GM12878 (cell line): Measurements from ENCODE around the gene KCNJ18. TPM values are rescaled to one million over a fixed set of nuclear protein-coding genes. Genes with fewer than 3 reads are reported as not detected.
"Not testable (repeated sequence)": the region's sequence is repeated elsewhere in the genome, so short reads cannot be mapped to it uniquely, and the experiment has no call there.

Source experiments
- ATAC-seq: fragments of 200-7000 bp; cut with Tn5 transposase; 3 replicates; pipeline ENCODE4 v1.9.1; 2020; ENCODE audit warnings: mild to moderate bottlenecking, moderate library complexity
- BruUV-seq: library from RNA; stranded (reverse); fragments of 400-500 nt; replicated peaks from 2 replicates; lab custom pipeline; 2021; lab: Mats Ljungman, UMichigan
- CTCF ChIA-PET: fragments of 300-600 bp; sonication (Branson Sonifier 250); formaldehyde crosslinking; extraction: SDS; loops from one replicate; lab custom pipeline; 2021; ENCODE audit warnings: inconsistent platforms; lab: Yijun Ruan, JAX
- POLR2A ChIA-PET: fragments of 350-600 bp; formaldehyde crosslinking; extraction: SDS; loops from one replicate; lab custom pipeline; 2021; ENCODE audit warnings: inconsistent platforms; lab: Charles Lee
- RAD21 ChIA-PET: fragments of 300-600 bp; sonication (Branson Sonifier 250); formaldehyde crosslinking; loops from one replicate; lab custom pipeline; 2023; ENCODE audit warnings: antibody characterized with exemption; ENCODE audit not compliant: unreplicated experiment; lab: Charles Lee
- SMC1A ChIA-PET: fragments of 300-600 bp; sonication (Branson Sonifier 250); formaldehyde crosslinking; loops from one replicate; lab custom pipeline; 2023; ENCODE audit not compliant: unreplicated experiment, uncharacterized antibody; lab: Charles Lee
- DNase-seq: peaks from one replicate; pipeline ENCODE4 v3.0.0-alpha.2; 2011; ENCODE audit warnings: low read depth, low spot score
- FAIRE-seq: peaks from 3 replicates; lab custom pipeline; 2011; peaks lifted over from hg19 to GRCh38; lab: Jason Lieb, UNC
- H2AFZ ChIP-seq: 2 replicates; pipeline ENCODE4 v1.6.0; 2011; ENCODE audit warnings: low read depth, low read length, control low read depth; ENCODE audit not compliant: control insufficient read depth
- H3K27ac ChIP-seq: 2 replicates; pipeline ENCODE4 v1.5.1; 2011; ENCODE audit warnings: control low read depth; ENCODE audit not compliant: control insufficient read depth, insufficient read depth
- H3K27me3 ChIP-seq, 2 experiments: replicated peaks in 1 of 2; 2 replicates each; pipeline versions ENCODE4 v1.6.0 to v1.6.1; 2011; ENCODE audit warnings: low read length in 1 of 2; ENCODE audit not compliant: control insufficient read depth in 2 of 2, insufficient read depth in 2 of 2
- H3K36me3 ChIP-seq, 2 experiments: 2 replicates each; pipeline ENCODE4 v1.5.1; 2011; ENCODE audit warnings: low read length in 1 of 2; ENCODE audit not compliant: control insufficient read depth in 2 of 2, insufficient read depth in 2 of 2
- H3K4me1 ChIP-seq: 2 replicates; pipeline ENCODE4 v1.6.1; 2011; ENCODE audit warnings: mild to moderate bottlenecking, low read length, moderate library complexity, mixed read lengths; ENCODE audit not compliant: control insufficient read depth, insufficient read depth
- H3K4me2 ChIP-seq: 2 replicates; pipeline ENCODE4 v1.6.0; 2011; ENCODE audit warnings: control low read depth; ENCODE audit not compliant: control insufficient read depth, insufficient read depth
- H3K4me3 ChIP-seq: fragments of 200-600 bp; sonication (generic); 2 replicates; pipeline ENCODE4 v1.5.1; 2016
- H3K79me2 ChIP-seq: 2 replicates; pipeline ENCODE4 v1.6.0; 2011; ENCODE audit warnings: low read length; ENCODE audit not compliant: control insufficient read depth, insufficient read depth
- H3K9ac ChIP-seq: 2 replicates; pipeline ENCODE4 v1.8.0; 2011; ENCODE audit warnings: low read length, control low read depth, mixed read lengths; ENCODE audit not compliant: control insufficient read depth, insufficient read depth
- H3K9me3 ChIP-seq: replicated peaks from 3 replicates; pipeline ENCODE4 v1.5.1; 2011; ENCODE audit warnings: mild to moderate bottlenecking, low read length; ENCODE audit not compliant: control insufficient read depth, insufficient read depth
- H4K20me1 ChIP-seq: 2 replicates; pipeline ENCODE4 v1.6.0; 2011; ENCODE audit not compliant: control insufficient read depth, insufficient read depth
- WGBS: methylation state at CpG from one replicate; pipeline ENCODE4 v1.1.6; 2016; ENCODE audit warnings: low lambda C conversion rate; ENCODE audit not compliant: insufficient replicate concordance, insufficient coverage; ENCODE audit errors: missing lambda C conversion rate; 5-methylcytosine and 5-hydroxymethylcytosine counted together
- in situ Hi-C: fragments of 300-500 bp; cut with MboI; formaldehyde crosslinking; loops from 9 replicates; pipeline ENCODE4 v1.14.3; 2018; ENCODE audit warnings: mixed read lengths
- intact Hi-C: fragments of 100-400 bp; cut with micrococcal nuclease; formaldehyde crosslinking; loops from one replicate; pipeline ENCODE4 v1.14.2; 2022; ENCODE audit not compliant: unreplicated experiment
- polyA plus RNA-seq, 11 experiments: library from polyadenylated mRNA; depleted of rRNA in 4 of 11; unstranded in 6 of 11; stranded (reverse) in 5 of 11; fragments of >200 nt; fragmentation: Nextera tagmentation in 4 of 11; fragmentation: Illumina TruSeq in 1 of 11; extraction: Ambion mirVana in 4 of 11; extraction: Trizol in 1 of 11; gene quantifications; 1 replicate in 1 of 11; 2 replicates in 10 of 11; pipeline versions ENCODE4 v1.2.1 to v1.2.3, GENCODE V29; 2011 to 2016; ENCODE audit warnings: inconsistent platforms in 2 of 11, missing spikeins in 2 of 11, low read depth in 1 of 11
- total RNA-seq, 4 experiments: library from RNA; depleted of rRNA in 3 of 4; stranded (reverse); fragments of >200 nt in 3 of 4; fragmentation: Illumina TruSeq in 1 of 4; extraction: Trizol in 1 of 4; gene quantifications; 2 replicates each; pipeline versions ENCODE4 v1.2.1 to v1.2.3, GENCODE V29; 2013 to 2021

The KCNJ18 gene
- total and polyA plus RNA-seq, 10 of the 15 experiments (the other 5 are each of a cell fraction or from before 2014, with no cell fraction given), result not detected

DNA sequence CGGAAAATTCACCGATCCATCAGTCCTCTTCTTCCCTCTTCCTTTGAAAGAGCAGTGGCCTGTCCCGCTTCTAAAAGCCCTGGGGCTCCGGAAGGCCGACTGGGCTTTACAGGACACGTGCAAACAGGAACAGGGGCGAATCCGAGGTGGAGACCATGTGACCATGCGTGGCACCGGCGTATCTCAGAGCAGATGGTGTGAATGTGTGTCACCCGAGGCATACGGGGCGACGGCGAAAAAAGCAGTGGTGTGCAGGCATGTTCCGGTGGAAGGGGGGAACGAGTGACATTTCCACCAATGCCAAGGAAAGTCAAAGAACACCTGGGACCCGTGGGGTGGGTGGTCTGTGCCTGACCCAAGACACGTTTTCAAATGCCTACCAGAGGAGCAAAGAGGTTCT lies 10.7 kb upstream of the KCNJ18 start:
- H3K4me3 ChIP-seq, DNase-seq, H2AFZ ChIP-seq, RAD21 ChIA-PET, H3K27ac ChIP-seq, CTCF ChIA-PET, SMC1A ChIA-PET, H3K9ac ChIP-seq, H3K36me3 ChIP-seq, intact Hi-C loops, H4K20me1 ChIP-seq, H3K4me1 ChIP-seq, FAIRE-seq, H3K9me3 ChIP-seq, H3K4me2 ChIP-seq, H3K79me2 ChIP-seq, ATAC-seq, H3K27me3 ChIP-seq, BruUV-seq, POLR2A ChIA-PET: not testable (repeated sequence)
- in situ Hi-C loops, result loop anchor here (25.0 kb wide), 1 partner anchor 94 kb away; no protein-coding TSS in a partner anchor
- WGBS, result 45% methylated on average over 17 of the region's 20 CpGs

DNA sequence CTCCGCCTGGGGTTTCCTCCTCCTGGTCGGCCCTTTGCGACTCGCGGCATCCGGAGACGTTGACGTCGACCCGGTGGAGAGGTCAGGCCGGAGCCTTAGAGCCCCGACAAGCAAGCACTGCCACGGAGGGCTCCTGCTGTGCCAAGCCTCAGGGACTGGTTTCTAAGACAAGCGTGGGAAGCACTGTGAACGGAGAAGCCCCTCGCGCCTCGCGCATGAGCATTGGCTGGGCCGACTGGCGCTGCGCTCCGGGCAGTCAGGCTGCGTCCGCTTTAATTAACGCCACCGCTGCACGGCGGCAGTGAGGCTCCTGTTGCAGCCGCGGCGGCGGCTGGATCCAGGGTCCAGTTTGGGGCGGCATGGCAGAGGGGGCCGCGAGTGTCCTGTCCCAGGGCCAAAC lies 10.2 kb upstream of the KCNJ18 start:
- in situ Hi-C loops, result loop anchor here (25.0 kb wide), 1 partner anchor 95 kb away; no protein-coding TSS in a partner anchor
- 86% methylated on average over 34 of the region's 36 CpGs for WGBS

DNA sequence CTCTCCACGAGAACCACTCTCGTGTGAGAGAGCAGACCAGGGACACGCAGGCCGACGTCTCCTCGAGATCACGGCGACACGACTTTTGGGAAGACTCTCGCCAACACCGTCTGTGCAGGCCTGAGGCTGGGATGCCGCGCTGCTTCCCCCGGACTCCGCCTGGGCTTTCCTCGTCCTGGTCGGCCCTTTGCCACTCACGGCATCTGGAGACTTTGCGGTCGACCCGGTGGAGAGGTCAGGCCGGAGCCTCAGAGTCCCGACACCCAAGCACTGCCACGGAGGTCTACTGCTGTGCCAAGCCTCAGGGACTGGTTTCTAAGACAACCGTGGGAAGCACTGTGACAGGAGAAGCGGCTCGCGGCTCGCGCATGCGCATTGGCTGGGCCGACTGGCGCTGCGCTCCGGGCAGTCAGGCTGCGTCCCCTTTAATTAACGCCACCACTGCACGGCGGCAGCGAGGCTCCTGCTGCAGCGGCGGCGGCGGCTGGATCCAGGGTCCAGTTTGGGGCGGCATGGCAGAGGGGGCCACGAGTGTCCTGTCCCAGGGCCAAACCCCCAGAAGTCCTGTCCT lies 9.1 kb upstream of the KCNJ18 start:
- WGBS, result 65% methylated on average over 23 of the region's 46 CpGs
- H3K9ac ChIP-seq, POLR2A ChIA-PET, CTCF ChIA-PET, SMC1A ChIA-PET, H3K4me1 ChIP-seq, H3K27ac ChIP-seq, H3K4me2 ChIP-seq, ATAC-seq, BruUV-seq, H3K79me2 ChIP-seq, H3K27me3 ChIP-seq, FAIRE-seq, H2AFZ ChIP-seq, intact Hi-C loops, DNase-seq, RAD21 ChIA-PET, H3K9me3 ChIP-seq, H3K4me3 ChIP-seq, H3K36me3 ChIP-seq, H4K20me1 ChIP-seq: not testable (repeated sequence)
- in situ Hi-C loops, result loop anchor here (25.0 kb wide), 1 partner anchor 96 kb away; no protein-coding TSS in a partner anchor

More for the DNA sequence above, 10.2 kb upstream of the KCNJ18 start:
- H3K4me2 ChIP-seq, H3K9ac ChIP-seq, H3K27ac ChIP-seq, H3K4me3 ChIP-seq, RAD21 ChIA-PET, H3K27me3 ChIP-seq, H3K4me1 ChIP-seq, H3K36me3 ChIP-seq, SMC1A ChIA-PET, BruUV-seq, H2AFZ ChIP-seq, DNase-seq, H3K9me3 ChIP-seq, intact Hi-C loops, H3K79me2 ChIP-seq, POLR2A ChIA-PET, ATAC-seq, H4K20me1 ChIP-seq, FAIRE-seq, CTCF ChIA-PET: not testable (repeated sequence)

DNA sequence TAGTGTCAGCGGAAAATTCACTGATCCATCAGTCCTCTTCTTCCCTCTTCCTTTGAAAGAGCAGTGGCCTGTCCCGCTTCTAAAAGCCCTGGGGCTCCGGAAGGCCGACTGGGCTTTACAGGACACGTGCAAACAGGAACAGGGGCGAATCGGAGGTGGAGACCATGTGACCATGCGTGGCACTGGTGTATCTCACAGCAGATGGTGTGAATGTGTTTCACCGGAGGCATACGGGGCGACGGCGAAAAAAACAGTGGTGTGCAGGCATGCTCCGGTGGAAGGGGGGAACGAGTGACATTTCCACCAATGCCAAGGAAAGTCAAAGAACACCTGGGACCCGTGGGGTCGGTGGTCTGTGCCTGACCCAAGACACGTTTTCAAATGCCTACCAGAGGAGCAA lies 8.4 kb upstream of the KCNJ18 start:
- 48% methylated on average over 17 of the region's 18 CpGs for WGBS
- CTCF ChIA-PET, H3K27me3 ChIP-seq, POLR2A ChIA-PET, RAD21 ChIA-PET, ATAC-seq, H3K4me2 ChIP-seq, FAIRE-seq, H2AFZ ChIP-seq, H3K9me3 ChIP-seq, H3K79me2 ChIP-seq, H3K4me3 ChIP-seq, intact Hi-C loops, H3K9ac ChIP-seq, H4K20me1 ChIP-seq, H3K4me1 ChIP-seq, H3K36me3 ChIP-seq, DNase-seq, BruUV-seq, SMC1A ChIA-PET, H3K27ac ChIP-seq: not testable (repeated sequence)
- in situ Hi-C loops, result loop anchor here (25.0 kb wide), 1 partner anchor 97 kb away; no protein-coding TSS in a partner anchor
